Measurements from ENCODE around the gene UEVLD.

UEVLD gene

GRCh38 chr11:18588297-18589252 lies at the start of gene UEVLD:
Gene UEVLD (minus strand): TSS chr11:18588734. CDS start chr11:18588654, 80 bp downstream.
- H3K4me2 ChIP-seq (ENCODE audit: low read depth, low read length): peak within 1 kb of the TSS; percentile 66
- no peak for TF ChIP-seq CTCF (IDR thresholded peaks at IDR 0.05; ENCODE audit: low read length)
- TF ChIP-seq EZH2phosphoT487 (IDR thresholded peaks at IDR 0.05; ENCODE audit: low read length): no peak
- no peak for TF ChIP-seq EZH2 (optimal IDR thresholded peaks at IDR 0.05; ENCODE audit: low read depth, low read length)
- H3K9me3 ChIP-seq (replicated peaks; ENCODE audit: insufficient read depth, low read length): no peaks in the 10 kb centered on the region
- H3K4me1 ChIP-seq (ENCODE audit: low read length): peaks cover 14% of the 10 kb centered on the region
- peak within 1 kb of the TSS; percentile 80 for H2AFZ ChIP-seq (ENCODE audit: low read length)
- no peak within 1 kb of the TSS for H3K27ac ChIP-seq (ENCODE audit: low read length)
- H3K36me3 ChIP-seq (replicated peaks; ENCODE audit: insufficient read depth, low read length): no peaks in the 10 kb centered on the region
- no peaks in the 10 kb centered on the region for H4K20me1 ChIP-seq (ENCODE audit: insufficient read depth, low read length)
- H3K9ac ChIP-seq (ENCODE audit: low read length): peak within 1 kb of the TSS; percentile 69
- no peaks in the 10 kb centered on the region for H3K27me3 ChIP-seq (replicated peaks; ENCODE audit: insufficient read depth, low read length)
- no peaks in the 10 kb centered on the region for H3K9me2 ChIP-seq (replicated peaks; ENCODE audit: insufficient read depth, low read length)
- H3K4me3 ChIP-seq (ENCODE audit: low read length): peak within 1 kb of the TSS; percentile 88
- H3K79me2 ChIP-seq (ENCODE audit: low read length): peaks cover 14% of the 10 kb centered on the region
- peak; percentile 67 for DNase-seq
- H3F3A ChIP-seq (ENCODE audit: insufficient read depth, low read length): no peaks in the 10 kb centered on the region

- Histone ChIP-seq H3F3A (ENCODE audit: insufficient read depth, low read length) (peaks cover 21% of the 10 kb centered on the region), H3K79me2 (ENCODE audit: low read length) (peaks cover 48% of the 10 kb centered on the region), H3K4me2 (ENCODE audit: low read depth, low read length) (peak within 1 kb of the TSS; percentile 84)
Measured at GRCh38 chr11:18634140-18635032, 45.9 kb upstream of the UEVLD start, which contains the start of gene SPTY2D1. Gene SPTY2D1 (minus strand): TSS chr11:18634342. CDS start chr11:18634257, 85 bp downstream.

More at GRCh38 chr11:18634140-18635032, 45.9 kb upstream of the UEVLD start, which contains the start of gene SPTY2D1:
- peaks cover 8% of the 10 kb centered on the region for H3K4me1 ChIP-seq (ENCODE audit: low read length)
- no peaks in the 10 kb centered on the region for H3K36me3 ChIP-seq (replicated peaks; ENCODE audit: insufficient read depth, low read length)
- H3K27ac ChIP-seq (ENCODE audit: low read length): peak within 1 kb of the TSS; percentile 88
- no peaks in the 10 kb centered on the region for H3K9me3 ChIP-seq (replicated peaks; ENCODE audit: insufficient read depth, low read length)
- H3K27me3 ChIP-seq (replicated peaks; ENCODE audit: insufficient read depth, low read length): no peaks in the 10 kb centered on the region
- H3K9ac ChIP-seq (ENCODE audit: low read length): peak within 1 kb of the TSS; percentile 87
- no peaks in the 10 kb centered on the region for H3K9me2 ChIP-seq (replicated peaks; ENCODE audit: insufficient read depth, low read length)
- H3K4me3 ChIP-seq (ENCODE audit: low read length): peak within 1 kb of the TSS; percentile 99
- DNase-seq: peak; percentile 100
- TF ChIP-seq EZH2 (optimal IDR thresholded peaks at IDR 0.05; ENCODE audit: low read depth, low read length) (no peak), CTCF (IDR thresholded peaks at IDR 0.05; ENCODE audit: low read length) (no peak), EZH2phosphoT487 (IDR thresholded peaks at IDR 0.05; ENCODE audit: low read length) (no peak)
- H2AFZ ChIP-seq (ENCODE audit: low read length): peak within 1 kb of the TSS; percentile 89
- H4K20me1 ChIP-seq (ENCODE audit: insufficient read depth, low read length): no peaks in the 10 kb centered on the region
